ENCODE data around the gene BORCS8. TPM values are rescaled to one million over a fixed set of nuclear protein-coding genes. Genes with fewer than 3 reads are reported as not detected.

Gene BORCS8
- polyA plus RNA-seq, 1 donor from 2014 or later: 75.6 TPM

GRCh38 chr19:19192910-19193423, 1.0 kb upstream of the BORCS8 start:
- Histone ChIP-seq H2AFZ (ENCODE audit: low read depth, low read length) (no peak overlapping the region), H3K27ac (ENCODE audit: low read length) (no peak overlapping the region), H3K4me3 (ENCODE audit: low read length) (peak overlapping the region; percentile 77), H3K27me3 (ENCODE audit: insufficient read depth, low read depth, low read length) (no peaks in the 10 kb centered on the region), H3K79me2 (replicated peaks; ENCODE audit: insufficient read depth, low read length) (peaks cover 15% of the 10 kb centered on the region), H3F3A (ENCODE audit: insufficient read depth, low read length, poor library complexity, severe bottlenecking) (no peaks in the 10 kb centered on the region), H3K36me3 (ENCODE audit: insufficient read depth, low read length) (no peaks in the 10 kb centered on the region), H3K9me2 (ENCODE audit: insufficient read depth, low read length) (no peaks in the 10 kb centered on the region), H3K9me3 (ENCODE audit: low read length) (no peaks in the 10 kb centered on the region), H3K9ac (ENCODE audit: low read length) (peak overlapping the region; percentile 55), H4K20me1 (ENCODE audit: insufficient read depth) (no peaks in the 10 kb centered on the region), H3K4me2 (ENCODE audit: low read length) (peak overlapping the region; percentile 44)
- TF ChIP-seq SMC3 (conservative IDR thresholded peaks at IDR 0.05; ENCODE audit: poor library complexity) (no peak), EZH2 (IDR thresholded peaks at IDR 0.05; ENCODE audit: borderline replicate concordance, insufficient read depth, low read length, poor library complexity, severe bottlenecking) (no peak), RAD21 (conservative IDR thresholded peaks at IDR 0.05) (no peak), MXI1 (conservative IDR thresholded peaks at IDR 0.05; ENCODE audit: poor library complexity, severe bottlenecking) (no peak), EP300 (conservative IDR thresholded peaks at IDR 0.05; ENCODE audit: poor library complexity, severe bottlenecking) (no peak)
- TF ChIP-seq, protein P1, sequence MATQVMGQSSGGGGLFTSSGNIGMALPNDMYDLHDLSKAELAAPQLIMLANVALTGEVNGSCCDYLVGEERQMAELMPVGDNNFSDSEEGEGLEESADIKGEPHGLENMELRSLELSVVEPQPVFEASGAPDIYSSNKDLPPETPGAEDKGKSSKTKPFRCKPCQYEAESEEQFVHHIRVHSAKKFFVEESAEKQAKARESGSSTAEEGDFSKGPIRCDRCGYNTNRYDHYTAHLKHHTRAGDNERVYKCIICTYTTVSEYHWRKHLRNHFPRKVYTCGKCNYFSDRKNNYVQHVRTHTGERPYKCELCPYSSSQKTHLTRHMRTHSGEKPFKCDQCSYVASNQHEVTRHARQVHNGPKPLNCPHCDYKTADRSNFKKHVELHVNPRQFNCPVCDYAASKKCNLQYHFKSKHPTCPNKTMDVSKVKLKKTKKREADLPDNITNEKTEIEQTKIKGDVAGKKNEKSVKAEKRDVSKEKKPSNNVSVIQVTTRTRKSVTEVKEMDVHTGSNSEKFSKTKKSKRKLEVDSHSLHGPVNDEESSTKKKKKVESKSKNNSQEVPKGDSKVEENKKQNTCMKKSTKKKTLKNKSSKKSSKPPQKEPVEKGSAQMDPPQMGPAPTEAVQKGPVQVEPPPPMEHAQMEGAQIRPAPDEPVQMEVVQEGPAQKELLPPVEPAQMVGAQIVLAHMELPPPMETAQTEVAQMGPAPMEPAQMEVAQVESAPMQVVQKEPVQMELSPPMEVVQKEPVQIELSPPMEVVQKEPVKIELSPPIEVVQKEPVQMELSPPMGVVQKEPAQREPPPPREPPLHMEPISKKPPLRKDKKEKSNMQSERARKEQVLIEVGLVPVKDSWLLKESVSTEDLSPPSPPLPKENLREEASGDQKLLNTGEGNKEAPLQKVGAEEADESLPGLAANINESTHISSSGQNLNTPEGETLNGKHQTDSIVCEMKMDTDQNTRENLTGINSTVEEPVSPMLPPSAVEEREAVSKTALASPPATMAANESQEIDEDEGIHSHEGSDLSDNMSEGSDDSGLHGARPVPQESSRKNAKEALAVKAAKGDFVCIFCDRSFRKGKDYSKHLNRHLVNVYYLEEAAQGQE (IDR thresholded peaks at IDR 0.05; ENCODE audit: borderline replicate concordance): no peak

DNA sequence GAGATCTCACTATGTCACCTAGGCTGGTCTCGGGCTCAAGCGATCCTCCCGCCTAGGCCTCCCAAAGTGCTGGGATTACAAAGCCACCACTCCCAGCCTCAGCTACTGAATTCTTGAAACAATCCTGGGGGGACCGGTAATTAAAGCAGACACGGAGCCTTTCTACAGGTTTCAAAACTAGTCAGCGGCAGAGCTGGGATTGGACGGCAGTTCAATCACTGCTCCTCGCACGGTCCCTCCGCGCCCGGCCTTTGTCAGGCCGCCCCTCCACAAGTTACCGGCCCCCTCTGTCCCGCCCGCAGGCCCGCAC, 229 bp downstream of the BORCS8 start:
- peak overlapping the region; percentile 94 for H3K27ac ChIP-seq (ENCODE audit: low read length)
- no peaks in the 10 kb centered on the region for H3K9me3 ChIP-seq (ENCODE audit: low read length)
- TF ChIP-seq EP300 (conservative IDR thresholded peaks at IDR 0.05; ENCODE audit: poor library complexity, severe bottlenecking): no peak
- peaks cover 15% of the 10 kb centered on the region for H3K79me2 ChIP-seq (replicated peaks; ENCODE audit: insufficient read depth, low read length)
- peak overlapping the region; percentile 86 for H3K9ac ChIP-seq (ENCODE audit: low read length)
- peak overlapping the region; percentile 80 for H2AFZ ChIP-seq (ENCODE audit: low read depth, low read length)
- H3K36me3 ChIP-seq (ENCODE audit: insufficient read depth, low read length): no peaks in the 10 kb centered on the region
- H4K20me1 ChIP-seq (ENCODE audit: insufficient read depth): no peaks in the 10 kb centered on the region
- peak overlapping the region; percentile 65 for H3K4me2 ChIP-seq (ENCODE audit: low read length)
- H3K27me3 ChIP-seq (ENCODE audit: insufficient read depth, low read depth, low read length): no peaks in the 10 kb centered on the region
- no peaks in the 10 kb centered on the region for H3K9me2 ChIP-seq (ENCODE audit: insufficient read depth, low read length)
- H3K4me3 ChIP-seq (ENCODE audit: low read length): peak overlapping the region; percentile 77
- no peaks in the 10 kb centered on the region for H3F3A ChIP-seq (ENCODE audit: insufficient read depth, low read length, poor library complexity, severe bottlenecking)

DNA sequence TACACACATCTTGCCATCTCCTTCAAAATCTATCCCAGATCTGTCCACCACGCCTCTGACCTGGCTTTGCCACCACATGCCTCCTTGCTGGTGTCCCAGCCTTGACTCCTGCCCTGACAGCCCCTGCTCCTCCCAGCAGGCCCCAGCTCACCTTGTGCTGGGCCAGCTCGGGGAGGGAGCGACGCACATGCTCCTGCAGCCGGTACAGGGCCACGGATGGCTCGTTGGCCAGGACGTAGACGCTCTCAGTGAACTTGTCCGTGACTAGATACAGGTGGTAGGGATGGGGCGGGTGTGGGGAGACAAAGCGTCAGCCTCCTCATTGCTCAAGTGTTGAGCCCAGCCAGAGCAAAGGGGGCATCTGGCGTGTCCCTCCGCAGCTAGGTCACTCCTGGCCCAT, 5.2 kb downstream of the BORCS8 start:
- TF ChIP-seq, protein P1 (IDR thresholded peaks at IDR 0.05; ENCODE audit: borderline replicate concordance): no peak
- TF ChIP-seq EZH2 (IDR thresholded peaks at IDR 0.05; ENCODE audit: borderline replicate concordance, insufficient read depth, low read length, poor library complexity, severe bottlenecking): no peak
- no peak for TF ChIP-seq RAD21 (conservative IDR thresholded peaks at IDR 0.05)
- no peak for TF ChIP-seq EP300 (conservative IDR thresholded peaks at IDR 0.05; ENCODE audit: poor library complexity, severe bottlenecking)
- no peak for TF ChIP-seq POLR2AphosphoS5 (IDR thresholded peaks at IDR 0.05)
- TF ChIP-seq TAF1 (IDR thresholded peaks at IDR 0.05; ENCODE audit: low read depth): no peak
- TF ChIP-seq CTCF (IDR thresholded peaks at IDR 0.05; ENCODE audit: poor library complexity, severe bottlenecking): no peak
- TF ChIP-seq SMC3 (conservative IDR thresholded peaks at IDR 0.05; ENCODE audit: poor library complexity): no peak
- TF ChIP-seq MXI1 (conservative IDR thresholded peaks at IDR 0.05; ENCODE audit: poor library complexity, severe bottlenecking): no peak
- no peaks in the 10 kb centered on the region for H4K20me1 ChIP-seq (ENCODE audit: insufficient read depth)
- no peak overlapping the region for H2AFZ ChIP-seq (ENCODE audit: low read depth, low read length)
- H3K9me2 ChIP-seq (ENCODE audit: insufficient read depth, low read length): no peaks in the 10 kb centered on the region
- no peaks in the 10 kb centered on the region for H3F3A ChIP-seq (ENCODE audit: insufficient read depth, low read length, poor library complexity, severe bottlenecking)
- no peaks in the 10 kb centered on the region for H3K27me3 ChIP-seq (ENCODE audit: insufficient read depth, low read depth, low read length)
- H3K27ac ChIP-seq (ENCODE audit: low read length): no peak overlapping the region
- peaks cover 15% of the 10 kb centered on the region for H3K79me2 ChIP-seq (replicated peaks; ENCODE audit: insufficient read depth, low read length)
- no peak overlapping the region for H3K9ac ChIP-seq (ENCODE audit: low read length)
- no peak overlapping the region for H3K4me2 ChIP-seq (ENCODE audit: low read length)
- H3K9me3 ChIP-seq (ENCODE audit: low read length): no peaks in the 10 kb centered on the region
- no peak overlapping the region for H3K4me3 ChIP-seq (ENCODE audit: low read length)
- no peaks in the 10 kb centered on the region for H3K36me3 ChIP-seq (ENCODE audit: insufficient read depth, low read length)

Data from neural cell (in vitro differentiated cells).